Pancreas (tissue), 10 donors: Measurements from ENCODE around the gene DCUN1D5. TPM values are rescaled to one million over a fixed set of nuclear protein-coding genes. Genes with fewer than 3 reads are reported as not detected.

ENCODE experiments used
- ATAC-seq, 4 donors: fragments of 200-7000 bp; cut with Tn5 transposase; one replicate each; pipeline versions ENCODE4 v1.8.0 to v1.9.1; 2020; ENCODE audit warnings: mild to moderate bottlenecking in 4 of 4, moderate library complexity in 4 of 4
- DNase-seq, 6 donors: peaks; one replicate each; pipeline ENCODE4 v3.0.0-alpha.2; 2020
- FAIRE-seq: peaks from 2 replicates; lab custom pipeline; 2012; peaks lifted over from hg19 to GRCh38; lab: Jason Lieb, UNC
- H3K27ac ChIP-seq, 4 donors: fragments of 200-600 bp; sonication (generic); 1 replicate in 3 of 4; 2 replicates in 1 of 4; pipeline versions ENCODE4 v1.5.0 to v1.8.0; 2020
- H3K27me3 ChIP-seq, 4 donors: fragments of 200-600 bp; one replicate each; pipeline ENCODE4 v1.8.0; 2021
- H3K36me3 ChIP-seq, 3 donors: fragments of 200-600 bp; sonication (generic) in 1 of 3; one replicate each; pipeline versions ENCODE4 v1.5.0 to v1.8.0; 2020 to 2021
- H3K4me1 ChIP-seq, 3 donors: fragments of 200-600 bp; one replicate each; pipeline ENCODE4 v1.8.0; 2021
- H3K4me3 ChIP-seq, 4 donors: fragments of 200-600 bp; sonication (generic) in 2 of 4; one replicate each; pipeline versions ENCODE4 v1.5.0 to v1.8.0; 2020 to 2021
- H3K9me3 ChIP-seq, 4 donors: fragments of 200-600 bp; one replicate each; pipeline ENCODE4 v1.8.0; 2021
- WGBS, 2 donors: extraction: QIAGEN DNeasy Blood & Tissue Kit; methylation state at CpG; one replicate each; pipeline ENCODE4 v1.1.7; 2013; 5-methylcytosine and 5-hydroxymethylcytosine counted together
- intact Hi-C, 3 donors: fragments of 100-400 bp; cut with DNase I; formaldehyde crosslinking; loops; one replicate each; pipeline versions ENCODE4 v1.11.1 to v1.14.2; 2022
- polyA plus RNA-seq, 2 donors: library from polyadenylated mRNA; stranded (reverse); fragments of 200-250 nt; gene quantifications; one replicate each; pipeline ENCODE4 v1.2.3, GENCODE V29; 2013
- total RNA-seq, 6 donors: library from RNA; stranded (reverse); fragmentation: NEBNext Ultra II Directional in 4 of 6; extraction: Animal tissue kit (Norgen Biotek cat#: 25700) in 4 of 6; gene quantifications; one replicate each; pipeline versions ENCODE4 v1.2.1 to v1.2.4, GENCODE V29; 2021 to 2023
- TF ChIP-seq, protein P1 (sequence below), 4 donors: fragments of 200-600 bp; sonication (generic) in 3 of 4; IDR thresholded peaks; one replicate each; pipeline versions ENCODE4 v1.5.0 to v1.8.0; 2021; ENCODE audit warnings: antibody characterized with exemption in 4 of 4
- donor health status: healthy with polysubstance abuse.
- donor health status: DM: no; HTN: no; CAD: no; lungs with moderate emphysema.
- donor health status: DM: no; HTN: no; CAD: no.
- donor health status: control.
- donor health status: control.
- donor health status: Bipolar disorder and iron deficiency.
- donor health status: DM: yes; HTN: yes; CAD: no.
- donor health status: DM: no; HTN: no; CAD: no.
- donor health status: DM: no; HTN: no; CAD: no.
- donor health status: DM: yes; HTN: yes; CAD: no.

The DCUN1D5 gene
- total and polyA plus RNA-seq, 8 donors, result 5.8 to 9.9 (median 9.2) TPM

DNA sequence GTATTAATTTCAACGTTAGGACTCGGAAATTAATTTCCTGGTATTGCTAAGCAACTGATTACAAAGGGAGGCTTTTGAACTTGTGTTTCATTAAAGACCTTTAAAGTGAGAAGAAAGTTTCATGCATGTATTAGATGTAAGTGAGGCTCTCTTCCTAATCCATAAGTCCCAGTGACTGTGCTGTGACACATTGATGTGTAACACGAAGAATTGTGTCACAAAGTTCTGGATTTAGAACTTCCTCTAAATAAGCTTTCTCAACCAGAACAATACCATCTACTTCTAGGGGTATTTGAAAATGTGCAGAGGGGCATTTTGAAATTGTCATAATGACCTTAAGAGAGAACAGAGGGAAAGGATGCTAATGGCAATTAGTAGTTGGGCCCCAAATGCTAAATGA, 14.4 kb downstream of the DCUN1D5 start:
- FAIRE-seq, result no peak
- TF ChIP-seq, protein P1, sequence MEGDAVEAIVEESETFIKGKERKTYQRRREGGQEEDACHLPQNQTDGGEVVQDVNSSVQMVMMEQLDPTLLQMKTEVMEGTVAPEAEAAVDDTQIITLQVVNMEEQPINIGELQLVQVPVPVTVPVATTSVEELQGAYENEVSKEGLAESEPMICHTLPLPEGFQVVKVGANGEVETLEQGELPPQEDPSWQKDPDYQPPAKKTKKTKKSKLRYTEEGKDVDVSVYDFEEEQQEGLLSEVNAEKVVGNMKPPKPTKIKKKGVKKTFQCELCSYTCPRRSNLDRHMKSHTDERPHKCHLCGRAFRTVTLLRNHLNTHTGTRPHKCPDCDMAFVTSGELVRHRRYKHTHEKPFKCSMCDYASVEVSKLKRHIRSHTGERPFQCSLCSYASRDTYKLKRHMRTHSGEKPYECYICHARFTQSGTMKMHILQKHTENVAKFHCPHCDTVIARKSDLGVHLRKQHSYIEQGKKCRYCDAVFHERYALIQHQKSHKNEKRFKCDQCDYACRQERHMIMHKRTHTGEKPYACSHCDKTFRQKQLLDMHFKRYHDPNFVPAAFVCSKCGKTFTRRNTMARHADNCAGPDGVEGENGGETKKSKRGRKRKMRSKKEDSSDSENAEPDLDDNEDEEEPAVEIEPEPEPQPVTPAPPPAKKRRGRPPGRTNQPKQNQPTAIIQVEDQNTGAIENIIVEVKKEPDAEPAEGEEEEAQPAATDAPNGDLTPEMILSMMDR (IDR thresholded peaks at IDR 0.05), result no peak
- intact Hi-C loops, result no loop called here
- Histone ChIP-seq H3K27me3 (no peaks in the 10 kb centered on the region), H3K36me3 (peaks cover 0 to 23% (median 0%) of the 10 kb centered on the region in 3 donors), H3K9me3 (no peaks in the 10 kb centered on the region), H3K4me3 (no peak overlapping the region), H3K4me1 (no peaks in the 10 kb centered on the region), H3K27ac (no peak overlapping the region)
- no peak for DNase-seq
- 93 to 97% methylated on average over 3 of the region's 3 CpGs for WGBS, 2 donors
- no peak for ATAC-seq

DNA sequence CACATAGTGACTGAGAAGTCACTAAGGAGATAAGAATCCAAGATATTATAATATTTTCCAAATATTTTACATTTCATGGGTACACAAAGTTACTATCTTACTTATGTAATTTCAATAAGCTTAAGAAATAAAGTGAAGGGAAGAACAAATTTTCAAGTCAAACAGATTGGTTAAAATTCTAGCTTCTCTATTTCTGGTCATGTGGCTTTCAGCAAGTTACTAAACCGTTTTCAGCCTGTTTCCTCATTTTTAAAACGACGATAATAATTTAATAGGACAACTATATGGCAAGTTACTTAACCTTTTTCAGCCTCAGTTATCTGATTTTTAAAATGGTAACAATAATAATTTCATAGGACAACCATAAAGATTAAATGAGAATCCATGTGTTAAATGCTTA, 15.6 kb downstream of the DCUN1D5 start:
- H3K36me3 ChIP-seq, result peaks cover 0 to 18% (median 0%) of the 10 kb centered on the region in 3 donors
- TF ChIP-seq, protein P1 (IDR thresholded peaks at IDR 0.05), result no peak

DNA sequence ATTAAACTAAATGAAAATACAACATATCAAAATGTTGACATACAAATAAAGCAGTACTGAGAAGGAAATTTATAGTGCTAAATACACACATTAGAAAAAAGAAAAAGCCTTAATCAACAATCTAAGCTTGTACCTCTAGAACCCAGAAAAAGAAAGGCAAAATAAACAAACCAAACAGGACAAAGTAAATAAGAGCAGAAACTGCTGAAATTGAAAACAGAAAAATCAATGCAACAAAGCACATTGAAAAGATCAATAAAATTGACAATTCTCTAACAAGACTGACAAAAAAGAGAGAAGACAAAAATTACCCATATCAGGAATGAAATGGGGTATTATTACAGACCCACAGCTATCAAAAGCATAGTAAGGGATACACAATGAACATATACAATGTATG, 21.0 kb downstream of the DCUN1D5 start:
- DNase-seq, result no peak
- no peaks in the 10 kb centered on the region for H3K27me3 ChIP-seq
- H3K4me1 ChIP-seq, result peaks cover 0 to 11% (median 3%) of the 10 kb centered on the region in 3 donors
- TF ChIP-seq, protein P1 (IDR thresholded peaks at IDR 0.05), result no peak
- intact Hi-C loops, result no loop called here
- no peak overlapping the region for H3K4me3 ChIP-seq
- H3K27ac ChIP-seq, result no peak overlapping the region
- no peaks in the 10 kb centered on the region for H3K9me3 ChIP-seq
- no peak for FAIRE-seq
- H3K36me3 ChIP-seq, result peaks cover 0 to 3% (median 0%) of the 10 kb centered on the region in 3 donors
- ATAC-seq, result no peak

More for the DNA sequence above, 15.6 kb downstream of the DCUN1D5 start:
- Histone ChIP-seq H3K4me3 (no peak overlapping the region), H3K9me3 (no peaks in the 10 kb centered on the region), H3K27me3 (no peaks in the 10 kb centered on the region), H3K27ac (no peak overlapping the region), H3K4me1 (peaks cover 0 to 1% (median 0%) of the 10 kb centered on the region in 3 donors)
- intact Hi-C loops, result no loop called here
- FAIRE-seq, result no peak
- ATAC-seq, result no peak
- DNase-seq, result no peak
- WGBS, 2 donors, result 85 to 95% methylated on average over 3 of the region's 3 CpGs

DNA sequence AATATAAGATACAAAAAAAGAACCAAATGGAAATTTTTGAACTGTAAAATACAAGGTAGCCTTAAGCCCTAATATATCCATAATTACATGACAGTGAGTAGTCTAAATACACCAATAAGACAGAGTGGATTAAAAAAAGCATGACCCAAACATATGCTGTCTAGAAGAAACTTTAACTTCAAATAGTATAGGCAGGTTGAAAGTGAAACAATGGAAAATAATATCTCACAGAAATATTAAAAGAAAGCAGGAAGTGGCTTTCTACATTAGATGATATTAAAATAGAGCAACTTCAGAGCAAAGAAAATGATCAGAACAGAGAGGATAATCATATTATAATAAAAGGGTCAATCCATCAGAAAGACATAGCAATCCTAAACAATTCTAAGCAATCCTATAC, 21.8 kb downstream of the DCUN1D5 start:
- Histone ChIP-seq H3K27ac (no peak overlapping the region), H3K9me3 (no peaks in the 10 kb centered on the region), H3K27me3 (no peaks in the 10 kb centered on the region), H3K36me3 (peaks cover 0 to 3% (median 0%) of the 10 kb centered on the region in 3 donors), H3K4me1 (peaks cover 0 to 11% (median 3%) of the 10 kb centered on the region in 3 donors), H3K4me3 (no peak overlapping the region)
- DNase-seq (no peak), FAIRE-seq (no peak), ATAC-seq (no peak)
- TF ChIP-seq, protein P1 (IDR thresholded peaks at IDR 0.05), result no peak
- intact Hi-C loops, result no loop called here

DNA sequence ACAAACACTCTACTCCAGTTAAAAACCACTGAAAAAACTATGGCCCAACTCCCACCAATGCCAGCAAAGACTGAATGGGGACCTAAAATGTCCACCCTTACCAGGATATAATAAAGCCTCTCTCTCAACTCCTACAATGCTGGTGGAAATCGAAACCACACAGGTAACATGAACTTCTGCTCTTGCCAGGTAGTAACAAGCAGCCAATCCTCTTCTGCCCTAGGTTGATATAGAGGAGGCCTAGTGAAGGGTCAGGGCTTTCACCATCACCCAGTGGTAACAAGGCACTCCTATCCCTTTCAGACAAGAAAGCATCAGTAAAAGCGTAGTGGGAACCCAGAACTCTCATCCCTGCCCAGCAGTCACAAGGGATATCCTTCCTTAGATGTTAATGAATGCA, 22.6 kb downstream of the DCUN1D5 start:
- Histone ChIP-seq H3K36me3 (peaks cover 0 to 3% (median 0%) of the 10 kb centered on the region in 3 donors), H3K4me3 (no peak overlapping the region), H3K4me1 (peaks cover 0 to 11% (median 3%) of the 10 kb centered on the region in 3 donors), H3K27ac (no peak overlapping the region), H3K9me3 (no peaks in the 10 kb centered on the region), H3K27me3 (no peaks in the 10 kb centered on the region)
- no peak for DNase-seq
- intact Hi-C loops, result no loop called here
- ATAC-seq, result peak in 1 of 4 donors; percentile 11
- WGBS, 2 donors, result 90 to 93% methylated on average over 2 of the region's 2 CpGs
- TF ChIP-seq, protein P1 (IDR thresholded peaks at IDR 0.05), result no peak
- FAIRE-seq, result no peak
